GM21737 (cell line): ENCODE measurements around the gene ADAT3.
"Not testable (repeated sequence)": the region's sequence is repeated elsewhere in the genome, so short reads cannot be mapped to it uniquely, and the experiment has no call there.

Experiments used
- ATAC-seq: cut with Tn5 transposase; IDR thresholded peaks from one replicate; pipeline ENCODE4 v1.9.1; 2021; ENCODE audit warnings: mild to moderate bottlenecking, moderate library complexity; ENCODE audit not compliant: unreplicated experiment

The ADAT3 gene

GRCh38 chr19:1882786-1883692 lies 22.2 kb upstream of the ADAT3 start:
- ATAC-seq = no peak

GRCh38 chr19:1883784-1884183 lies 21.4 kb upstream of the ADAT3 start:
- ATAC-seq = no peak

GRCh38 chr19:1884291-1884718 lies 20.9 kb upstream of the ADAT3 start:
- no peak for ATAC-seq

DNA sequence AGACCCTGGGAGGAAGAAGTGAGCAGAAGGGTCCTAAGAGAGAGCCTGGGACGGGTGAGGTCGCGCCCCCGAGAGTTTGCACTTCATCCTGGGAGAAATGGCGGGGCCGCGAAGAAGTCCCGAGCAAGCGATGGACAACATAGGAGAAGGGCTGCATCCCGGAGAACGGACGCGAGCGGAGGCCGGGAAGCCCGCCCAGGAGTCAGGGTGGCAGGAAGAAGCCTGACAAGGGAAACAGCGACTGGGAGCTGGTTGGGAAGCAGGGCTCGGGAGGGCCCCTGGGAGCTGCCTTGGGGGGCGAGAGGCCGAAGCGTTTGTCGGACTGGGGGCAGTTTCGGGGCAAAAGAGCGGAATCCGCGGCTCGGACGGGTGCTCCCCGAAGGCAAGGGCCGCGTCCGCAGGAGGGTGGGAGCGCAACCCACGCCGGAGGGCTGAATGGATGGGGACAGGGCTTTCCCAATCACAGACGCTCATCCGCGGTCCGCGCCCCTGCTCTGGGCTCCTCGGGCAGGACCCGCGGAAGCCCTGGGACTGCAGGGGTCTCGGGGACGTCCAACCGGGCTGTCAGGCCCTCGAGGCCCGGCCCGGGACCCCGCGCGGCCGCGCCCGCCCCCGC lies 20.4 kb upstream of the ADAT3 start:
- ATAC-seq = peak; percentile 26

GRCh38 chr19:1885398-1886119 lies 19.6 kb upstream of the ADAT3 start, which contains the start of gene ABHD17A:
Gene ABHD17A, minus strand, starts transcription at chr19:1885496. Its CDS starts 3,930 bp downstream, at chr19:1881566.
- ATAC-seq = peak; percentile 75

GRCh38 chr19:1886360-1886759 lies 18.8 kb upstream of the ADAT3 start:
- ATAC-seq = not testable (repeated sequence)

- ATAC-seq = no peak
These were observed 16.8 kb upstream of the ADAT3 start for GRCh38 chr19:1888385-1888784.

GRCh38 chr19:1889907-1890306 lies 15.3 kb upstream of the ADAT3 start:
- ATAC-seq = no peak

- ATAC-seq = no peak
These were observed 11.4 kb upstream of the ADAT3 start for GRCh38 chr19:1893791-1894190.

- ATAC-seq = no peak
These were observed 8.7 kb upstream of the ADAT3 start for GRCh38 chr19:1896508-1896907.

DNA sequence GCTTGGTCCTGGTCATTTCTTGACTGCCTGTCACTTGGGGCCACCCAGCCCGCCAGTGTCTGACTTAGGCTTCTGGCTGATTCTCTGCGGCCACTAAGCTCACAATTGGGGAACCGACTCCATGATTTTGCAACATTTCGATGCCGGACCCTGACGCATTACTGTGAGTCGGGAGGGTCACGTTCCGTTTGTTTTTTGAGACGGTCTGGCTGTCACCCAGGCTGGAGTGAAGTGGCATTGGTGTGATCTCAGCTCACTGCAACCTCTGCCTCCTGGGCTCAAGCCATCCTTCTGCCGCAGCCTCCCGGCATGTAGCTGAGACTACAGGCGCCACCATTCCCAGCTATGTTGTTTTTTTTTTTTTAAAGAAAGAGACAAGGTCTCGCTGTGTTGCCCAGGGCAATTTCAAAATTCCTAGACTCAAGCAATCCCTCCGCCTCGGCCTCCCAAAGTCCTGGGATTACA lies 3.2 kb upstream of the ADAT3 start:
- ATAC-seq = no peak

- no peak for ATAC-seq
These were observed 2.3 kb upstream of the ADAT3 start for GRCh38 chr19:1902923-1903322.

DNA sequence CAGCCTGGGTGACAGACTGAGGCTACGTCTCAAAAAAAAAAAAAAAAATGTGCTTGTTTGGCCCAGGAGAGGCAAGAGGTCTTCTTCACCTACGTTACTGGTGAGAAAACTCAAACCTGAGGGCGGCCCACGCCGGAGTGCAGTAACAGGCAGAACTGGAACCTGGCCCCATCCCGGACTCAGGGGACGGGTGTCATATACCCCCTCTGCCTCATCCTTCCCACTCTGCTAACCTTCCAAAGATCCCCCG lies 414 bp upstream of the ADAT3 start:
- no peak for ATAC-seq

DNA sequence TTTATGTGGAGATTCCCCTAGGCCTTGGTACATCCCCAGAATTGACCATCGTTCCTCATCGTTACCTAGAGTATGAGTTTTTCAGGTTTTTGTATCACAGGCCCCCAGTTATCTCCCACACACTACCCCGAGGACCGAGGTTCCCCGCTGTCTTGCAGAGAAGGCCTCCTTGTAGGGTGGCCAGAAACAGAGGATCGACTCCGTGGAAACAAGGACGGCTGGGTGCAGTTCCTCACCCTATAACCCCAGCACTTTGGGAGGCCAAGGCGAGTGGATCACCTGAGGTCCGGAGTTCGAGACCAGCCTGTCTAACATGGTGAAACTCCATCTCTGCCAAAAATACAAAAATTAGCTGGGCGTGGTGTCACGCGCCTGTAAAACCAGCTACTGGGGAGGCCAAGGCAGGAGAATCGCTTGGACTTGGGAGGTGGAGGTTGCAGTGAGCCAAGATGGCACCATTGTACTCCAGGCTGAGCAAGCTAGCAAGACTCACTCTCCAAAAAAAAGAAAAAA lies 720 bp downstream of the ADAT3 start:
- ATAC-seq = no peak

DNA sequence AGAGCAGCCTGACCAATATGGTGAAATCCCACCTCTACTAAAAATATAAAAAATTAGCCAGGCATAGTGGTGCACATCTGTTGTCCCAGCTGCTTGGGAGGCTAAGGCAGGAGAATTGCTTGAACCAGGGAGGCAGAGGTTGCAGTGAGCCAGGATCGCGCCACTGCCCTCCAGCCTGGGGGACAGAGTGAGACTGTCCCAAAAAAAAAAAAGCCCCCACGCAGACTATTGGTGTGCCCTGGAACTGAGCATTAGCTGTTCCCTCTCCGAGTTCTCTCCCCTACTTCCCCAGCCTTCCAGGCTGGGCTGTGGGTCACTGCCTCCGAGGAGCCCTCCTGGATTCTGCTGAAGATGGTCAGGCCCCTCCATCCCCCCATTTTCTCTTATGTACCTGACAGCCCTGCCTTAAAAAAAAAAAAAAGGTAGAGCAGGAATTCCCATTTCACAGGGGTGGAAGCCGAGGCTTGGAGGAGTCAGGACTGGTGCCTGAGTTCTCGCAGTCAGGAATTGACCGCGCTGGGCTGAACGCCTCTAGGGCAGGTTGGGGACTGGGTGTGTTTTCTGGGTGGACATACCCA lies 1.9 kb downstream of the ADAT3 start:
- ATAC-seq = no peak

DNA sequence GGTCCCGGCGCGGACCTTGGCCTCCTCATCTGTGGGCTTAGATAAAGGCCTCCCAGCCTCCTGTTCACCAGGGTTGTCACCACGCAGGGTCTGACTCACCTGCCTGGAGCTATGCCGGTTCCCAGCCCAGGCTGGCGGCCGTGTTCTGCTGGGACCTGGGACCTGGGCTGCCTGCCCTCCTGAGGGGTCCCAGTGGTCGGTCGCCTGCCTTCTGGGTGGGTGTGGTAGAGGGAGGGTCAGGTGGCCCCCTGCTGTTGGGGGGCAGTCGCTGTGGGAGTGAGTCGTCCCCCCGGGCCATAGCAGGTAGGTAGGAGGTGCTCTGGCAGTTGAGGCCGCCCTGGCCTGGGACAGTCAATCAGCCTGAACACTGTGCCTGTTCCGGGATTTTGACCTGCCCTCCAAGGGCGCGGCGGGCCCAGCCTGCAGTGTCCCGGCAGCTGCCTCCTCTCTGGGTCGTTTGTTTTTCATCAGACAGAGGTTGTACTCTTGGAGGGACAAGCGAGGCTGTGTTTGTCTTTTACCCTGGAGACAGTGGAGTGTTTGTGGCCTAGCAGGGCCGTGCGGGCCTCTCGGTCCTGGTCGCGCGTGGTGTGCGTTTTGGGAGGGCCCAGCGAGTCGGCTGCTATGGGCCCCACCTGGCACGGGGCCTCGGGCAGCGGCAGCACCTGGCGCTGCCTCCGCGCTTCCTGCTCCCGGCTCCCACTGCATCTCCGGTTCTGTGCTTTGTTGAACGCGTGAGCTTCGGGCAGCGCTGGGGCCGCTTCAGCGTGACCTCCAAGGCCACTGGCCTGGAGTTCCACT lies 2.6 kb downstream of the ADAT3 start:
- no peak for ATAC-seq

DNA sequence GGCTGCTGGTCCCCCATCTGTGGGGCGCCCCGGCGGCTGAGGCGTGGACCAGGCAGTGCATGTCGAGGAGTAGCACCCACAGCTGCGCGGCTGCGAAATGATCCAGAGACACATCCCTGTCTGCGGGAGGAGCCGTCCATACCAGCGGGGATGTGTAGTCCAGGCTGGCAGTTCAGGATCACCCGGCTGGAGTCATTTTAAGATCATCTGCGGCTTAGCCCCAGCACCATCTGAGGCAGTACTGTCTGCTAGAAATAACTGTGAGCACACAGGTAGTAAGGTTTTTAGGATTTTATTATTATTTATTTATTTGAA lies 3.1 kb downstream of the ADAT3 start:
- ATAC-seq = no peak

DNA sequence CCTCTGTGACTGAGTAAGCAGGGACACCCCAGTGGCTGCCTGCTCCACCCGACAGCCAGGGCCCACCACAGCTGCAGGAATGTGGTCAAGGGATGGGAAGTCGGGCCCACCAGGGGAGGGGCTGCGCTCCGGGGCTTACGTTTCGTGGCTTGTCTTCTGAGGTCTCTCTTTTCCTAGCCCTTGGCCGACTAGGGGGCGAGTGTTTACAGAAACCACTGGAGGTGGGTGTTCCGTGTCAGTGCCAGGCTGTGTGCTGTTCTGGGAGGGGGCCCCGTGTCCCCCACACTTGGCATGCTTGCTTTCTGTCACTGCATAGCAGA lies 4.5 kb downstream of the ADAT3 start:
- ATAC-seq = no peak

DNA sequence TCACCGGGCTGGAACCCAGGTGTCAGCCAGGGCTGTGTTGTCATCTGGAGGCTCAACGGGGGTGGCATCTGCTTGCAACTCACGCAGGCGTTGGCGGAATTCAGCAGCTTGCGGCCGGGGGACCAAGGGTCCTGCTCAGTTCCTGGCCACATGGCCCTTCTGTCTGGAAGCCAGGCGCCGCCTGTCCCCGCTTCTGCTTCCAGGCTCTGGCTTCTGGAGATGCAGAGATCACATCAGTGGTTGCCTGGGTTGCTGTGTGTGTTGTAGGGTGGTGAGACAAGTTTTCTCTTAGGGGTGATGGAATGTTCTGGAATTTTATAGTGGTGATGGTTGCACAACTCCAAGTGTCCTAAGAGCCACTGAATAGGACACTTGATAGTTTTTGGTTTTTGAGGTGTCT lies 5.0 kb downstream of the ADAT3 start:
- ATAC-seq = no peak

- no peak for ATAC-seq
These were observed 5.9 kb downstream of the ADAT3 start for GRCh38 chr19:1911098-1911497.

GRCh38 chr19:1911995-1912394 lies 6.8 kb downstream of the ADAT3 start:
- ATAC-seq = no peak
